HS-5 (cell line): Measurements from ENCODE around the gene GOLGA3.
"Not testable (repeated sequence)": the region's sequence is repeated elsewhere in the genome, so short reads cannot be mapped to it uniquely, and the experiment has no call there.

ENCODE experiments used
- DNase-seq: peaks from one replicate; pipeline ENCODE4 v3.0.0-alpha.2; 2012; ENCODE audit warnings: low read depth

The GOLGA3 gene

GRCh38 chr12:132847363-132848356 lies 19.0 kb upstream of the GOLGA3 start:
- DNase-seq: no peak

- not testable (repeated sequence) for DNase-seq
Observed at GRCh38 chr12:132844681-132845080, 16.0 kb upstream of the GOLGA3 start.

DNA sequence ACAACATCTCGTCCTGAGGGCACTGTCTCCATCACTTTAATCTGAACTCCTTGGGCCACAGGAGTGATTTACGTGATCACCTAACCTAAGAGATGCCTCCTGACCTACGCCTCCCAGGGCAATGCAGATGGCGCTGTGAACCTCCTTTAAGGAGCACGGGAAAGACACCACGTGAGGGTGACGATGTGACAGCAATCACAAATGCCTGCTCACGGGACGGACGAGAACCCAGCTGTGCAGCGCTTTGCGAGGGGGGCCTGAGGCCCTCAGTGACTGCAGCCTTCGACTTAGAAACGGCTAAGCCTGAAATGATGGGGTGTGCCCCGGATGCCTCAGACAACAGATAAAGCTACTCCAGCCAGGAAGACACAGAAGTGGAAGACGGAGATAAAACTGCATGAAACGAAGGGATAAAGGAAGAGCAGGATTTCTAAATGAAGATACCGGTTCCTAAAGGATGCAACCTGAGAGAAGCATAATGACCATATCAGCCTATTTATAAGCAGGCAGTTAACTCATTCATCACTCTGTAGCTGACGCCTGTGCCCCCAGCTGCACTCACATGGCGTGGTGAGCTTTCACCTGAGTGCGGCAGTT lies 13.9 kb upstream of the GOLGA3 start:
- DNase-seq: no peak

DNA sequence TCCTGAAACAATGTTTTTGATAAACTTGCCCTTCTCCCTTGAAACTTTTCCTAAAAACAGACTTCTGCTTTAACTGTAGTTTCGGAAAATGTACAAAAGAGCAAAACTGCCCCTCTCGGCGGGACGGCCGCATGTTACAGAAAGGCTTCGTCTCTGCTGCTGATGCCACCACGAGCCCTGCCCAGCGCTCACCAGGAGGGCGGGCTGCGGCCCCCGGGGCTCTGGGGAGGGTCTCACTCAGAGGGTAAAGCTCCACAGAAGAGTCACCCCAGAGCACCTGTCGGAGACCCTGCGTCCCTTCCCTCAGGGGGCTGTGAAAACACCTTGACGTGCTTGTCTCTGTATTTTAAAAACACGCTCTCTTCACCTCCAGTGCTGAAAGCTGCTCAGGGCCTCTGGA lies 12.5 kb upstream of the GOLGA3 start:
- DNase-seq: no peak

DNA sequence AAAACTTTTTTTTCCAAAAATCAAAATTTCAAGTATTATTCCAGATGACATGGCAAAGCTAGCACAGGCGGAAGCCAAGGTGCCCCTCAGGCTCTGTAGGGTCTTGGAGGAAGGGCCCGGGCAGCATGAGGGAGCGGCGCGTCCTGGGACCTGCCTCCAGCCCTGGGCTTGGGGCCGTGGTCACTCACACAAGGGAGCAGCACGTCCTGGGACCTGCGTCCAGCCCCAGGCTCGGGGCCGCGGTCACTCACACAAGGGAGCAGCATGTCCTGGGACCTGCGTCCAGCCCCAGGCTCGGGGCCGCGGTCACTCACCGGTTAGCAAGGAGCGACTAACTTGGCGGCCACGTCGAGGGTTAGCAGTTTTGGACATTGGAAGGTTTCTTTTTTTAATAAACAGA lies 11.9 kb upstream of the GOLGA3 start:
- no peak for DNase-seq

- no peak for DNase-seq
Observed at GRCh38 chr12:132839558-132840235, 11.0 kb upstream of the GOLGA3 start.

DNA sequence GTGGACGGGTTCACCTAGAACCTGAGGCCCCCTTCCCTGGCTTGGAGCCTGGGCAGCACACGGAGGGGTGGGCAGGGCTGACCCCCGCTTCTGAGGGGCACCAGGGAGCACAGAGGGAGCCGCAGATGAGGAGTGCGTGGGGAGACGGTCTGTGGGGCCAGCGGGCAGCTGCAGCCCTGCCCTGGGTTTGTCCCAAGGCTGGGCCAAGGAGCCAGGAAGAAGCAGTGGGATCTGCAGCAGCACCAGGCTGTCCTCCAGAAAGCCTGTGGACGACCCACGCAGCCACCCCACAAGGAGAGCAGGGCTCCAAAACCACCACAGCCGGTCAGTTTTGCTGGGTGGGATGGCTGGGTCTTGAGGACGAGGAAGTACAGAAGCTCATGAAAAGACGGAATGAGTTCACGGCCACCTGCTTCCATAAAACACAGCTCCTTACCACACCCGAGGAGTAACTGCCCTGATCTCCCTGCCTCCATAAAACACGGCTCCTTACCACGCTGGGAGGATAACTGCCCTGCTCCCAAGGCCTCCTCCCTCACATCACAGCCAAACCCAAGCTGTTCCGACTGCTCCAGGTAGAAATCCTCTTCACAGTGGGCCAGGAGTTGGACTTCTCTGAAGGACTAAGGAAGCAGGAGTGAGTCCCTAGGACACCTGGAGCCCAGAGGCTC lies 9.9 kb upstream of the GOLGA3 start:
- DNase-seq: no peak

DNA sequence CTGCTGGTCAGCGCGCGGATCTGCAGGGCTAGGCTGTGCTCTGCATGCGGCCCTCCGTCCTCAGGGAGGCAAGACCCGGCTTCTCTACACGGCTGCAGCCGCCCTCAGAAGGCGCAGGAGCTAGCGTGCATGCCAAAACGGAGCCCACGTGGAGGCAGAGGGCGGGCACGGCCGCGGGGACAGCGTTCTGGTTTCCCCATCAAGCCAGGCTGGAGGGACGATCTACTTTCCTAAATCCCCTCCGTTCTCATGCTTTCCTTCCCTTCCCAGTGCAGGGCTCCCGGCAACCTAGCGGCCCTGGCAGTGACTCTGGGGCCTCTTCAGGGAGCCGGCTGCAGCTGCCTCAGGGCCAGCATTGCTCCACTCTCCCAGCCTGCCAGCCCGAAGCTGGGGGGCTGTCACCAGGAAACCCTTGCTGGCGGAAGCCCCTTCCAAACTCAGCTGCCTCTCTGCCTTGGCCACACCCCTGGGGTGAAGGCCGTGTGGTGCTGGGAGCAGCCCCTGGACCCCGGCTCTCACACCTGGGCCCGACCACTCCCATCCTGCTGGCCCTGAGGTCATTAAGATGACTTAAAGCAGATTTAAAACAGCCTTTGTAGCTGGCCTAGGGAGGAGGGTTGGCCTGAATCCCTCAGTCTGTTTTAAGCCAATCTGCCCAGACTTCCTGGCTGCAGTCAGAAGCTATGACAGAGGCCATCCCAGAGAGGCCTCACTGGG lies 9.2 kb upstream of the GOLGA3 start:
- DNase-seq: no peak

GRCh38 chr12:132836795-132837331 lies 8.2 kb upstream of the GOLGA3 start:
- no peak for DNase-seq

- not testable (repeated sequence) for DNase-seq
Observed at GRCh38 chr12:132836230-132836629, 7.6 kb upstream of the GOLGA3 start.

DNA sequence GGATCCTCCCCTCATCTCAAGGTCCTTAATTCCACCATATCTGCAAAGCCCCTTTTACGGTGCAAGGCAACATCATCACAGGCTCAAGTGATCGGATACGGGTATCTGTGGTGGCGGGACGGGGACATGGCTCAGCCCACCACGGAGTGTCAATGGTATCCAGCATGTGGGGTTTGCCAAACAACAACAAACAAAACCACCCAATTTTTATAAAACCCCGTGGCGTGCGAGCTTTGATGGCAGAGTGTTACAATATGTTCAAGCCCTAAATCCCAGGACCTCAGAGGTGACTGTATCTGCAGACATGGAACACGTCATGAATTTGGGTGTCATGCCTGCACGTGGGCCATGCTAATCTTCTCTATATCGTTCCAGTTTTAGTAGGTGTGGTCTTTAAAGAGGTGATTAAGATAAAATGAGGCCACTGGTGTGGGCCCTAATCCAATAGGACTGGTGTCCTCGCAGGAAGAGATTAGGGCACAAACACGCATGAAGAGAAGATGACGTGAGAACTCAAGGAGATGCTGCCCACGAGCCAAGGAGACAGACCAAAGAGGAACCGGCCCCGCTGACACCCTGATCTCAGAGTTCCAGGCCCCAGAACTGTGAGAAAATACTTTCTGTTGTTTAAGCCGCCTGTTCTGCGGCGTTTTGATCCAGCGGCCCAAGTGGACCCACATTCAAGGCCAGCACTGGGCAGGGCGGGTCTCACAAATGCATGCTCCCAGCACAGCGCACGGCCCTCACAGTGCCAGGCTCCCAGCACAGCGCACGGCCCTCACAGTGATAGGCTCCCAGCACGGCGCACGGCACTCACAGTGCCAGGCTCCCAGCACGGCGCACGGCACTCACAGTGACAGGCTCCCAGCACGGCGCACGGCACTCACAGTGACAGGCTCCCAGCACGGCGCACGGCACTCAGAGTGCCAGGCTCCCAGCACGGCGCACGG lies 6.7 kb upstream of the GOLGA3 start:
- no peak for DNase-seq

DNA sequence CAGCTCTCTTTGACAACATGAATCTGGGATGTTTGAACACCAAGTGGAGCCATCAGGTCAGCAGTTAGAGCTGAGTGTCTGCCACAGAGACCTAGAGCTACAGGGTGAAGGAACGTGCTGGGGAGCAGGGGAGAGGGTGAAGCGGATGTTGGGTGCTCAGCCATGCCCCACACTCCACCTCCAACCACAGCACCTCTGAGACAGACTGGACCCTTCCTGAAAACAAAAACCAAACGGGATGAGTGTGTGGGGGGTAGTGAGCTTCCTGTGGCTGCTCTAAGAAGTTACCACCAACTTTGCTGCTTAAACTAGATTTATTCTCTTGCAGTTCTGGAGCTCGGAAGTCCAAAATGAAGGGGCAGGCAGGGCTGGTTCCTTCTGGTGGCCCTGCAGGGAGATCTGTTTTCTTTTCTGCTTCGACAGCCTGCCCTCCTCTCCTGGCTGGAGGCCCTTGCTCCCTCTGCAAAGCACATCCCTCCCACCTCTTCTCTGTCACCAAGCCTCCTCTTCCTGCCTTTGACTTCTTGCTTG lies 5.6 kb upstream of the GOLGA3 start:
- no peak for DNase-seq

- DNase-seq: no peak
Observed at GRCh38 chr12:132833341-132833740, 4.7 kb upstream of the GOLGA3 start.

GRCh38 chr12:132831771-132832170 lies 3.1 kb upstream of the GOLGA3 start:
- no peak for DNase-seq

GRCh38 chr12:132827763-132828703 lies 636 bp downstream of the GOLGA3 start:
- DNase-seq: peak; percentile 15

DNA sequence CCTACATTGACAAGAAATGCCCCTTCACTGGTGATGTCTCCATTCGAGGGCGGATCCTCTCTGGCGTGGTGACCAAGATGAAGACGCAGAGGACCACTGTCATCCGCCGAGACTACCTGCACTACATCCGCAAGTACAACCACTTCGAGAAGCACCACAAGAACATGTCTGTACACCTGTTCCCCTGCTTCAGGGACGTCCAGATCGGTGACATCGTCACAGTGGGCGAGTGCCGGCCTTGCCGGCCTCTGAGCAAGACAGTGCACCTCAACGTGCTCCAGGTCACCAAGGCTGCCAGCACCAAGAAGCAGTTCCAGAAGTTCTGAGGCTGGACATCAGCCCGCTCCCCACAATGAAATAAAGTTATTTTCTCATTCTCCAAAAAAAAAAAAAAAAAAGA lies 2.8 kb downstream of the GOLGA3 start:
- no peak for DNase-seq

DNA sequence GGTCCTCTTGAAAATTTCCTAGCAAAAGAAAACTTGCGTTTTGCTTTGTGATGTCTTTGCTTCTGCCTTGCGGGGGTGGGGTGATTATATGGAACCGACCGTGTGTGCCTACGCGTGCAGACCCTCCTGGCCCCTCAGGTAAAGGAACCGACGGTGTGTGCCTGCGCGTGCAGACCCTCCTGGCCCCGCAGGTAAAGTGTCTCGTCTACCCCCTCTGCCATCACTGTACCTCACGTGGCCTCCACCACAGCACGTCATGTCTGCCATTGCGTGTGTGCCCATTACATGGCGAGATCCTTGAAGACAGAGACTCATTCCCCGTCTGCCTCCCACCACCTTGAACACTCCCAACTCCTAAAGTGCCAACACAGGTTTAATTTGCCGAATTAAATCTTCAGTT lies 3.6 kb downstream of the GOLGA3 start:
- no peak for DNase-seq

- no peak for DNase-seq
Observed at GRCh38 chr12:132824053-132824452, 4.6 kb downstream of the GOLGA3 start.

DNA sequence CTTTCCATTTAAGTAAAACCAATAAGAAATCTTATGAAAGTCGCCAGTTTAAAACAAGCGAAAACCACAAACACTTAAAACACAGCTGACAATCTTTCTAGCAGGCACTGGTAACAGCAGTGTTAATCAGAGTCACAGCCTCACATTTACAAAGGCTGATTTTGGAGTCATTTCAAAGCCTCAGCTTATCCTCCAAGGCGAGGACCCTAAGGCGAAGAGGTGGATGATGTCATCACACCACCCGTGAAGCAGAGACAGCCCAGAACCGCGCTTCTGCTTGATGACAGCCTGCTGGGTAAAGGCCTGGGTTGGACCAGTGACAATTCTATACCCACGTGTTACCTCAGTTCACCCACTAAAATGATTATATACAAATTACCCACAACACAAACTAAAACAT lies 10.1 kb downstream of the GOLGA3 start:
- no peak for DNase-seq
